ENCODE measurements around the gene LILRB3.

DNA sequence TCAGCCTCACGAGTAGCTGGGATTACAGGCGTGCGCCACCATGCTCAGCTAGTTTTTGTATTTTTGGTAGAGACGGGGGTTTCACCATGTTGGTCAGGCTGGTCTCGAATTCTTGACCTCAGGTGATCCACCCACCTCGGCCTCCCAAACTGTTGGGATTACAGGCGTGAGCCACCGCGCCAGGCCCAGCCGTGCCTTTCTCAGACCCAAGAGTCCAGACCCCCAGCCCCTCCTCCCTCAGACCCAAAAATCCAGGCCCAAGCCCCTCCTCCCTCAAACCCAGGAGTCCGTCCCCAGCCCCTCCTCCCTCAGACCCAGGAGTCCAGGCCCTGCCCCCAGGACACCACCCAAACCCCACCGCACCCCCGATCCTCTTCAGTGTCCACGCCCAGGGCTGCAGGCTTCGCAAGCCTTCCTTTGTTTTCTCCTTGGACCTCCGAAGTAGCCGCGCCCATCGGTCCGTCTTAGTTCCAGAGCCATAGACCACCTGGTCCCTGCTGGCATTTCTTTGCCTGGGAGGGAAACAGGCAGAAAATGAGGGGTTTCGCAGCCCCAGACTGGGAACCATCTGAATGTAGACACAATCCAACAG, 53.6 kb downstream of the LILRB3 start:
- no peak for TF ChIP-seq POLR2A (IDR thresholded peaks at IDR 0.05)
- TF ChIP-seq, protein P1, sequence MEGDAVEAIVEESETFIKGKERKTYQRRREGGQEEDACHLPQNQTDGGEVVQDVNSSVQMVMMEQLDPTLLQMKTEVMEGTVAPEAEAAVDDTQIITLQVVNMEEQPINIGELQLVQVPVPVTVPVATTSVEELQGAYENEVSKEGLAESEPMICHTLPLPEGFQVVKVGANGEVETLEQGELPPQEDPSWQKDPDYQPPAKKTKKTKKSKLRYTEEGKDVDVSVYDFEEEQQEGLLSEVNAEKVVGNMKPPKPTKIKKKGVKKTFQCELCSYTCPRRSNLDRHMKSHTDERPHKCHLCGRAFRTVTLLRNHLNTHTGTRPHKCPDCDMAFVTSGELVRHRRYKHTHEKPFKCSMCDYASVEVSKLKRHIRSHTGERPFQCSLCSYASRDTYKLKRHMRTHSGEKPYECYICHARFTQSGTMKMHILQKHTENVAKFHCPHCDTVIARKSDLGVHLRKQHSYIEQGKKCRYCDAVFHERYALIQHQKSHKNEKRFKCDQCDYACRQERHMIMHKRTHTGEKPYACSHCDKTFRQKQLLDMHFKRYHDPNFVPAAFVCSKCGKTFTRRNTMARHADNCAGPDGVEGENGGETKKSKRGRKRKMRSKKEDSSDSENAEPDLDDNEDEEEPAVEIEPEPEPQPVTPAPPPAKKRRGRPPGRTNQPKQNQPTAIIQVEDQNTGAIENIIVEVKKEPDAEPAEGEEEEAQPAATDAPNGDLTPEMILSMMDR (IDR thresholded peaks at IDR 0.05): no peak

Measured in uterus (tissue), 2 donors.